GM10847 (cell line): ENCODE results near the gene PTPN22.

Experiments used
- POLR2A ChIP-seq: IDR thresholded peaks from 2 replicates; pipeline ENCODE4 v1.6.1; 2011; ENCODE audit not compliant: insufficient read length; ENCODE audit errors: extremely low read depth

The PTPN22 gene

DNA sequence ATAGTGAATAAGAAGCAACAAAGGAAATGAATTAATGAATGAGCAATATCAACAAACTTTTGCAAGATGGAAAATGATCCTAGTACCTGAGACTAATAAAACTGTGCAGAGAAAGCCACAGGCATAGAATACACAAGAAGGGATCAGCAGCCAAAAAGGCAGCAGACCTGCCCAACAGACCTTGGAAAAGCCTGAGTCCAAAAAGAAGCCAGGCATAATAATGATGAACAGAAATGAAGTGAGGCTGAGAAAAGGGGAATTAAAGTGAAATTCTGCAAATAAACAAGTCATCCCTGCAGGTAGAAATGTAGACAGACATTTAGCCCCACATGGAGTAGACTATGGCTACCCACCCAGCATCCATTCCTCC lies 101.9 kb downstream of the PTPN22 start:
- no peak for TF ChIP-seq POLR2A

DNA sequence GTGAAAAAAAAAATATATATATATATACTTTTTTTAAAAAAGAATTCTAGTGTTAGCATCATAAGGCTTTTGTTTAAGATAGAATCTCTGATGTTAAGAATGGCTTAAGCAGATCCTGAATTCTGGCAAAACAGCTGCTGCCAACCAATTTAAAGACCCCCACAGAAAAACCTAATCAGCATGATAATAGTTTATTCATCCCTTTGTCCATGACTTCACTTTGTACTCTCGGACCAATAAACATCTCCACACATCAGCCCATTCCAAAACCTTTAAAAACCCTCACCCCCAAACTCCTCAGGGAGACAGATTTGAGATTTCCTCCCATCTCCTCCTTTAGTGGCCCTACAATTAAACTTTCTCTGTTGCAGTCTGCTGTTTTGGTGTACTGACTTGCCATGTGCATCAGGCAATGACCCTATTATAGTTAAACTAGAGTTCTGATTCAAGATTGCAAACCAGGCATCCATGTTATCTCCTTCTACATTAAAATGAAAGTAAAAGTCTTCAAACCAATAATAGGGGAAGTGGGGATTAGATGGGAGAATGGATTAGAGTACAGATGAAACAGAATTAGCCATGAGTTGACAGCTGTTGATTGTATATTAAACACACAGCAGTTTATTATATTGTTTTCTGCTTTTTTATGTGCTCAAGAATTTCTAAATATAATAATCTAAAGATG lies 102.5 kb downstream of the PTPN22 start:
- TF ChIP-seq POLR2A = no peak

DNA sequence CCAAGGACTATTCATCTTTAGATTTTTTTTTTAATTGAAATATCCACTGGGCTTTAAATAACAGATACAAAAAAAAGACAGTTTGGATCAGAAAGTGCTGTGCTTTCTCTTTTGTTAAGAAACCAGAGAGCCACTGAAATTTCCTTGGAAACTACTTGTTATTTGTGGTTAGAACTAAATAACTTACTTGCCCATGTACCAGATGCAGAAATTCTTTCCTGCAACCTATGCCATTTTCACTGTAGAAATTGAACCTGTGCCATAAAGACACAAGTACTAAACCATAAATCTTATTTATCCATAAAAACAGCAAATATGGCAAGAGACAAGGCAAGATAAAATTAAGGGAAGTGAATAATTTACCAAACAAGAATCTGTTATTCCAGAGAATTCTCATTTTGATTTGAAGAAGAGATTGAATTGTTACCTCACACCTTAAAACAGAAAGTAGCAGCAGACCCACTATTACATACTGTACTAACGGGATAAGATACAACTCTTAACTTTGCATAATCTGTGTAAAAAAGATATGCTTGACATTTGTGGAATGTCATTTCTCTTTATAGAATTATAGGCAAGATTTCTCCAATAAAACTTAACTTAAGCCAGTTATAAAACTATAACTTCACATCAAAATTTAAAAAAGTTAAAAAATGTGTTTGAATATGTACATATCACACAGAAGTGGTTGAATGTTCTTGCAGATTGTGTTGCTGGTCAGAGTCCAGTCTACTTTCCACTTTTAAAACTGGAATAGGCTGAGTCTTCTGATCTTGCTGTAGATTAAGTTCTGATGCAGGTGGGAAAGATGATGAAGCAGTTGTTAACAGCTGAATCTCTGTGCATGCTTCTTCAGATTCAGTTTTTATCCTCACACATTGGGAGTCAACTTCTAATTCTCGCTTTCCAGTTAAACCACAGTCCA lies 105.9 kb downstream of the PTPN22 start:
- TF ChIP-seq POLR2A = no peak
